ENCODE measurements around the gene NPY2R.

- TF ChIP-seq TCF7L2 (IDR thresholded peaks at IDR 0.05; ENCODE audit: borderline replicate concordance, low read depth, low read length) (no peak), ZNF239 (tag by site-specific recombination; IDR thresholded peaks at IDR 0.05) (no peak), ZBTB26 (tag by site-specific recombination; optimal IDR thresholded peaks at IDR 0.05) (no peak), ZNF670 (tag by site-specific recombination; IDR thresholded peaks at IDR 0.05; ENCODE audit: low read depth) (no peak)
Measured at GRCh38 chr4:155241225-155241624, 32.8 kb downstream of the NPY2R start.
